Peyer's patch (tissue), 4 donors: ENCODE measurements around the gene OR51B2. TPM values are rescaled to one million over a fixed set of nuclear protein-coding genes. Genes with fewer than 3 reads are reported as not detected.

ENCODE experiments used
- DNase-seq, 3 donors: peaks; one replicate each; pipeline ENCODE4 v3.0.0-alpha.2; 2017 to 2019
- H3K27ac ChIP-seq, 4 donors: fragments of 200-600 bp; sonication (generic); one replicate each; pipeline ENCODE4 v1.5.1; 2016 to 2019
- H3K27me3 ChIP-seq, 2 donors: fragments of 200-600 bp; sonication (generic); one replicate each; pipeline ENCODE4 v1.5.1; 2019
- H3K36me3 ChIP-seq, 3 donors: fragments of 200-600 bp; sonication (generic); one replicate each; pipeline ENCODE4 v1.5.1; 2016 to 2019
- H3K4me1 ChIP-seq, 4 donors: fragments of 200-600 bp; sonication (generic); one replicate each; pipeline ENCODE4 v1.5.1; 2016 to 2019
- H3K4me3 ChIP-seq, 4 donors: fragments of 200-600 bp; sonication (generic); 1 replicate in 3 of 4; 2 replicates in 1 of 4; pipeline ENCODE4 v1.5.1; 2016 to 2019; ENCODE audit warnings: mild to moderate bottlenecking in 1 of 4
- H3K9me3 ChIP-seq, 4 donors: fragments of 200-600 bp; sonication (generic); one replicate each; pipeline ENCODE4 v1.5.1; 2016 to 2019; ENCODE audit warnings: mild to moderate bottlenecking in 1 of 4
- CTCF ChIP-seq, 6 experiments: fragments of 450-650 bp in 4 of 6; fragments of 200-600 bp in 2 of 6; sonication (generic) in 1 of 6; IDR thresholded peaks; one replicate each; pipeline ENCODE4 v1.5.1; 2017 to 2019; ENCODE audit warnings: antibody characterized with exemption in 6 of 6, mild to moderate bottlenecking in 3 of 6, moderate library complexity in 1 of 6
- POLR2A ChIP-seq, 2 donors: fragments of 450-650 bp; IDR thresholded peaks; one replicate each; pipeline ENCODE4 v1.5.1; 2017; ENCODE audit warnings: antibody characterized with exemption in 2 of 2, mild to moderate bottlenecking in 2 of 2, moderate library complexity in 2 of 2
- total RNA-seq, 4 donors: library from RNA; depleted of rRNA; stranded (reverse); fragments of >200 nt; gene quantifications; one replicate each; pipeline ENCODE4 v1.1.0, GENCODE V29; 2016

OR51B2 gene
- total RNA-seq, 4 donors from 2014 or later = not detected

- Histone ChIP-seq H3K36me3 (no peaks in the 10 kb centered on the region), H3K4me3 (no peak overlapping the region), H3K27me3 (no peaks in the 10 kb centered on the region), H3K27ac (no peak overlapping the region), H3K4me1 (no peaks in the 10 kb centered on the region), H3K9me3 (no peaks in the 10 kb centered on the region)
- DNase-seq = no peak
- TF ChIP-seq POLR2A (IDR thresholded peaks at IDR 0.05) = no peak
These were observed 31.1 kb downstream of the OR51B2 start for GRCh38 chr11:5293028-5293427.

- Histone ChIP-seq H3K4me3 (no peak overlapping the region), H3K4me1 (no peaks in the 10 kb centered on the region), H3K9me3 (no peaks in the 10 kb centered on the region), H3K27ac (no peak overlapping the region), H3K27me3 (no peaks in the 10 kb centered on the region), H3K36me3 (no peaks in the 10 kb centered on the region)
- TF ChIP-seq CTCF (IDR thresholded peaks at IDR 0.05) (peak in 1 of 6 experiments; percentile 14), POLR2A (IDR thresholded peaks at IDR 0.05) (no peak)
- no peak for DNase-seq
These were observed 32.8 kb downstream of the OR51B2 start for GRCh38 chr11:5291207-5291838.

- H3K4me3 ChIP-seq = no peak overlapping the region
- H3K9me3 ChIP-seq = no peaks in the 10 kb centered on the region
- no peak for DNase-seq
- no peak overlapping the region for H3K27ac ChIP-seq
- no peaks in the 10 kb centered on the region for H3K27me3 ChIP-seq
- H3K4me1 ChIP-seq = no peaks in the 10 kb centered on the region
- no peak for TF ChIP-seq CTCF (IDR thresholded peaks at IDR 0.05)
- TF ChIP-seq POLR2A (IDR thresholded peaks at IDR 0.05) = no peak
- no peaks in the 10 kb centered on the region for H3K36me3 ChIP-seq
These were observed 34.0 kb downstream of the OR51B2 start for GRCh38 chr11:5290106-5290505.

- no peak for TF ChIP-seq POLR2A (IDR thresholded peaks at IDR 0.05)
- no peak for TF ChIP-seq CTCF (IDR thresholded peaks at IDR 0.05)
- H3K36me3 ChIP-seq = no peaks in the 10 kb centered on the region
- H3K4me3 ChIP-seq = no peak overlapping the region
- H3K4me1 ChIP-seq = no peaks in the 10 kb centered on the region
- no peak overlapping the region for H3K27ac ChIP-seq
- no peak for DNase-seq
- H3K27me3 ChIP-seq = no peaks in the 10 kb centered on the region
- no peaks in the 10 kb centered on the region for H3K9me3 ChIP-seq
These were observed 34.4 kb downstream of the OR51B2 start for GRCh38 chr11:5289696-5290095.

- no peaks in the 10 kb centered on the region for H3K4me1 ChIP-seq
- H3K9me3 ChIP-seq = no peaks in the 10 kb centered on the region
- no peak for DNase-seq
- no peak overlapping the region for H3K4me3 ChIP-seq
- no peak for TF ChIP-seq CTCF (IDR thresholded peaks at IDR 0.05)
- TF ChIP-seq POLR2A (IDR thresholded peaks at IDR 0.05) = no peak
- no peak overlapping the region for H3K27ac ChIP-seq
- no peaks in the 10 kb centered on the region for H3K27me3 ChIP-seq
- H3K36me3 ChIP-seq = no peaks in the 10 kb centered on the region
These were observed 35.1 kb downstream of the OR51B2 start for GRCh38 chr11:5288906-5289550.

GRCh38 chr11:5288108-5288905 lies 35.8 kb downstream of the OR51B2 start:
- DNase-seq = no peak
- Histone ChIP-seq H3K27ac (no peak overlapping the region), H3K9me3 (no peaks in the 10 kb centered on the region), H3K4me1 (no peaks in the 10 kb centered on the region), H3K4me3 (no peak overlapping the region), H3K36me3 (no peaks in the 10 kb centered on the region), H3K27me3 (no peaks in the 10 kb centered on the region)
- TF ChIP-seq CTCF (IDR thresholded peaks at IDR 0.05) (no peak), POLR2A (IDR thresholded peaks at IDR 0.05) (no peak)
